ENCODE data around the gene MACF1.

The MACF1 gene

DNA sequence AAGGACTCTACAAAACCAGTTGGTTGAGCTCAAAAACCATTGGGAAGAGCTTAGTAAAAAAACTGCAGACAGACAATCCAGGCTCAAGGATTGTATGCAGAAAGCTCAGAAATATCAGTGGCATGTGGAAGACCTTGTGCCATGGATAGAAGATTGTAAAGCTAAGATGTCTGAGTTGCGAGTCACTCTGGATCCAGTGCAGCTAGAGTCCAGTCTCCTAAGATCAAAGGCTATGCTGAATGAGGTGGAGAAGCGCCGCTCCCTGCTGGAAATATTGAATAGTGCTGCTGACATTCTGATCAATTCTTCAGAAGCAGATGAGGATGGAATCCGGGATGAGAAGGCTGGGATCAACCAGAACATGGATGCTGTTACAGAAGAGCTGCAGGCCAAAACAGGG, 183.0 kb downstream of the MACF1 start:
- DNase-seq = no peak

GRCh38 chr1:39391691-39392679, 187.5 kb downstream of the MACF1 start:
- DNase-seq = peak in 12 of 56 donors; percentile 3 to 56 (median 32)

GRCh38 chr1:39392851-39393573, 188.5 kb downstream of the MACF1 start:
- no peak for DNase-seq

- no peak for DNase-seq
Observed at GRCh38 chr1:39393645-39394044, 189.2 kb downstream of the MACF1 start.

- no peak for DNase-seq
Observed at GRCh38 chr1:39394059-39394458, 189.6 kb downstream of the MACF1 start.

GRCh38 chr1:39394598-39394997, 190.1 kb downstream of the MACF1 start:
- no peak for DNase-seq

- DNase-seq = no peak
Observed at GRCh38 chr1:39395357-39395831, 190.9 kb downstream of the MACF1 start.

GRCh38 chr1:39396671-39397070, 192.2 kb downstream of the MACF1 start:
- no peak for DNase-seq

DNA sequence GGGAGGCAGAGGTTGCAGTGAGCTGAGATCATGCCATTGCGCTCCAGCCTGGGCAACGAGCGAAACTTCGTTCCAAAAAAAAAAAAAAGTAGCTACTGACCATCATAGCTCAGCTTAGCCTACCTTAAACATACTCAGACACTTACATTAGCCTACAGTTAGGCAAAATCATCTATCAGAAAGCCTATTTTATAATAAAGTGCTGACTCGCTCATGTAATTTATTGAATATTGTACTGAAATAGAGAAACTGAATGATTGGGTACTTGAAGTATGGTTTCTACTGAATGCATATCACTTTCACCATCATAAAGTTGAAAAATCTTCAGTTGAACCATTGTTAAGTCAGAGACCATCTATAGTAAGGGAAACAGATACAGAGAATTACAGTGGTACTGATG, 193.0 kb downstream of the MACF1 start:
- no peak for DNase-seq

- peak in 9 of 56 donors; percentile 3 to 52 (median 24) for DNase-seq
Observed at GRCh38 chr1:39398278-39399021, 194.0 kb downstream of the MACF1 start.

GRCh38 chr1:39401106-39401505, 196.6 kb downstream of the MACF1 start:
- DNase-seq = no peak

DNA sequence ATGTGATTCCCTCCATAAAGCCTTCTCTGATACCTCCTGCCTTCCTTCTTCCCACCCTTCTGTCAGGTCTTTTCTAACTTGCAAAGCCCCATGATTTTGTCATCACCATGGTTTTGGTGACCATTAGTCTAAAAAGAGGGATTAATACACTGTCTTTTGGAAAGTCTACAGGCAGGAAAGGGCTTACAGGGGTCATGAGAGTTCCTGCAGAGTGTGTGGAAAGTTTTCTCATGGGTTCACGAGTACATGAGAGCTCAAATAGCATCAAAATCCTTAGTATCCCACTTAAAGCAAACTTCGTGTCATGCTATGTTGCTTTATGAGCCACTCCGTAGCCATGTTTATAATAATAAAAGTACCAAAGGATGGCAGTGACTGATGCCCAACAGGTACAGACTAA, 200.4 kb downstream of the MACF1 start:
- DNase-seq = no peak

DNA sequence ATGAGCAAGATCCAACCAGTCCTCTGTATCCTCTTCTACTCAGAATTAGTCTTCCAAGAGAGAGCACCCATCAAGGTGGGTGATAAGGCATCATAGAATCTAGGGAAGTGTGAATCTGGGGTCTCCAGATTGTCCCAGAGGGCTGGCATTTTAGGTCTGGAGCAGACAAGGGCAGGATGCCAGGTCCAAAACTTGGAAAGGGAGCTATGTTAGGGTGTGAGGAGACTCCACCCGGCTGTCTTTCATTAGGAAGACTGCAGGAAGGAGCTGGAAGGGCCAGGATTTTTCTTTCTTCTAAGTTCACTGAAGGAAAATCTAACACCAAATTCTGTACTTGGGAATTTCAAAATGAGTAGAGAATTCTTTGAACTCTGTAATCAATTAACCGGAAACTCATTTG, 200.9 kb downstream of the MACF1 start:
- no peak for DNase-seq

GRCh38 chr1:39406533-39407450, 202.3 kb downstream of the MACF1 start:
- no peak for DNase-seq

DNA sequence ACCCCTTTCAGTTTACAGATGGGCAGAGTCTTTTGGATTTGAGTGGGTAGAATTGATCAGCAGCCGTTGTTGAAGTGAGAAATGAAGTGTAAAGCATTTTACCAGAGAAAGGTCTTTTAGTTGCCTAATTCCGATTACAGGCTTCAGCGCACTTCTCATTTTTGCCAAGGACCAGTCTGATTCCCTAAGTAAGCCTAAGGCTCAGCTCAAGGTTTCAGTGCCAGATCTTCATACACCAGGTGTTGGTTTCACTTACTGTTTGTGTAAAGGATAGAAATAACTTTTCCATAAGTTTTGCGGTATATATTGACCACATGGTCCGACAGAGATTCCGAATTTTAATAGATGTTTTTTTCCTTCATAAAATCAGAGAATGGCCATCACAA, 203.0 kb downstream of the MACF1 start:
- DNase-seq = no peak

DNA sequence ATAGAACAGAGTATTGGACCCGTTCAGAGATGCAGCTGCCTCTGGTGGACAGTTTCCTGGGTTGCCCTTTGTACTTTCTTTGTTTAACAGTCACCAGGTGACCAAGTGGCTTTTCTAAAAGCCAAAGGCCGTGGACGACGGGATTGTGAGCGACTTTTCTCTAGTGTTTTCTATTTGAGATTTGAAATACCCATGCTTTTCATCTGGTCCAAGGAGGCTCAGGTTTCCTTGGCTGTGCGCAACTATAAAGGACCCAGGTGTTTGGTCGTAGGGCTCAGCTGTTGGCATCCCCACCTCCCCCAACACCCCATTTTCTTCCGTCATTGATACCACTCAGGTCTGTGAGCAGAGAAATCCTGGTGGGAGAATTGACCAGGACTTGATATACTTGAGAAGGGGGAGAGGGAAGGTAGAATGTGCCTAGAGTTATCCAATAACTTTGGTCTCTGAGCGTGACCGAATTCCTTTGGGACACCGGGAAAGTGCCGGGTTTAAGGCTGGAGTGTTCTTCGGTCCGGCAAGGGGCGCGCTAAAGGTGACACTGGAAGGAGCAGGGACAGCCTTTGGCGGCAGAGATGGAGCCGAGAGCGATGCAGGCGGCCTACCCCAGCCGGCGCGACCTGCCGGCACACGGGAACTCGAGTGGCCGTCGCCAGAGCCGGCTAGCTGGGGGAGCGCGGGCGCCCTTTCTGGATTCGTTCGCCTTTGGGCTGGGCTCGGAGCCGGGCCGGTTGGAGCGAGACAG, 203.6 kb downstream of the MACF1 start:
- peak in 1 of 56 donors; percentile 45 for DNase-seq

DNA sequence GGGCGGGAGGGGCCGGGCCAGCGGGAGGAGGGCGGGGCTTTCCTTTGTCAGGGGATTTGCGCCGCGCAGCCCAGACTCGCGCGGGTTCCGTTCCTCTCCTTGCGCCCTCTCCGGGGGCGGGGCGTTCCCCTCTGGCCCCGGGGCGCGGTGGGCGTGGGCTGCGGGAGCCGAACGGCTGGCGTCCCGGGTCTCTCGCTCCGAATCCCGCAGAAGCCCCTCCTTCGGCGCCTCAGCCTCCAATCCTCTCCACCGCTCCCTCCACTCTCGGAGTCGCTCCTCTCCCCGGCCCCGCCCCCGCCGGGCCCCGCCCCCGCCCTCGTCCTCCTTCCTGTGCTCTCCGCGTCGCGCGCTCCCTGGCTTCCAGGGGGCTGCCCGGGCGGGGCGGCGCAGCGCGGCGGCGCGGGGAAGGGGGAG, 204.2 kb downstream of the MACF1 start:
- peak in 55 of 56 donors; percentile 60 to 99 (median 93) for DNase-seq

DNA sequence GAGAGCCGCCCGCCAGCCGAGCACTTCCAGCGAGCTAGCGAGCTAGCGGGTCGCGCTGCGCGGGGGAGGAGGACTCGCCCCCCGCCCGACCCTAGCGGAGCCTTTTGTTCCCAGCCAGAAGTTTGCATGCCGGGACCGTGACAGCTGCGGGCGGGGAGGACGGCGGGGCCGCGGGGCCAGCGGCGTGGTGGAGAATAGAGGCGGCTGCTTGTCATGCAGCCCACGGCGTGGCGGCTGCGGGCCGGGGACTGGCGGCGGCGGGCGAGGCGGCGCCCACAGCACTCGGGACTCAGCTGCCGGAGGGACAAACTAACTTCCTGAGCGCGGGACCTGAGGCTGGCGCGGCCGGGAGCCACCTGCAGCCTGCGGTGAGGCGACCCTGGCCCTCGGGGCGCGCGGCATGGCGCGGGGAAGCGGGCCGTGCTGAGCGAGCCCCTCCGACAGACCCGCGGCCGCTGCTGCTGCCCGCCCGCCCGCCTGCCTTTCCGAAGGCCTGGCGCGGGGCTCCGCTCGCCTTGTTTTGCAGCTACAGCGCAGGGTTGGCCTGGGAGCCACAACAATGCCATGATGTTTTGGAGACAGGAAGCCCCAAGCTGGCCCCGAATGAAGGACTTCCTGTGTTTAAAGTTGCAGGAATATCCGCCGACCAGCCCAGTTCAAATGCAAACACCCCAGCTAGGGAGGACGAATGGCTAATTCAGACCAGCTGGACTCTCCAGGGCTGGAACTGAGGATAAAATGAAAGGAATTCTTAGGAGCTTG, 204.7 kb downstream of the MACF1 start:
- peak in 24 of 56 donors; percentile 29 to 95 (median 58) for DNase-seq

Data from amygdala (tissue), 56 donors.